HG02642 (cell line): ENCODE measurements around the gene CEP20.
"Not testable (repeated sequence)": the region's sequence is repeated elsewhere in the genome, so short reads cannot be mapped to it uniquely, and the experiment has no call there.

Experiments used
- ATAC-seq: cut with Tn5 transposase; IDR thresholded peaks from one replicate; pipeline ENCODE4 v1.9.1; 2021; ENCODE audit warnings: mild to moderate bottlenecking; ENCODE audit not compliant: unreplicated experiment, poor library complexity

Gene CEP20

DNA sequence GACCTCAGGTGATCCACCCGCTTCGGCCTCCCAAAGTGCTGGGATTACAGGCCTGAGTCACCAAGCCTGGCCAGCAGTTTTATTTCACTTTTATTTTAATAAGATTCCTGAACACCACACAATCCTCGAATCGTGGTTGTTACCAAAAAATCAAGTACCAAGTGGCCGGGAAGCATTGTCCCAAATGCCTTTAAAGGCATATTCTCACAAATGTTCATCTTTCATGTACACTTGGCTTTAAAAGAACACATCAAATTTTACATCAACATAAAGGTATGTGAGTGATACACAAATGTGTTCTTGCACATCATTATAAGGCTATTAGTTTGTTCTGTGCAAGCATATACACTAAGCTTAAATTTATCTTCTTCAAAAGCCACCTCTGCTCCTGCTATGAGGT is 23.5 kb downstream of the CEP20 start:
- ATAC-seq = no peak

DNA sequence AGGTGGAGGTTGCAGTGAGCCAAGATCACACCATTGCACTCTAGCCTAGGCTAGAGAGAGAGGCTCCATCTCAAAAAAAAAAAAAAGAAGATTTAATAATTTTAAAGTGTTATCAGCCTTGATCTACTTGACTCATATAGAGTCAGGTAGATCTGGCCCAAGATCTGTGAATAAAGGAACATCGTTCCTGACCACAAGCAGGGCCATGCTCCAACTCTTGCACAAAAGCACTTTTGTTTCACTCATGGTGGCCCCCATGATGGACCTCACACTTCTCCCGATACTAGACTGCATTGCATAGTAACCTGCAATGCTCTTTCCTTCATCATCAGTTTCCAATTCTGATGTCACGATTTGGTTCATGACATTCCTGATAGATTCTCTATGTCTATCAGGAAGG is 26.4 kb downstream of the CEP20 start:
- ATAC-seq = no peak

DNA sequence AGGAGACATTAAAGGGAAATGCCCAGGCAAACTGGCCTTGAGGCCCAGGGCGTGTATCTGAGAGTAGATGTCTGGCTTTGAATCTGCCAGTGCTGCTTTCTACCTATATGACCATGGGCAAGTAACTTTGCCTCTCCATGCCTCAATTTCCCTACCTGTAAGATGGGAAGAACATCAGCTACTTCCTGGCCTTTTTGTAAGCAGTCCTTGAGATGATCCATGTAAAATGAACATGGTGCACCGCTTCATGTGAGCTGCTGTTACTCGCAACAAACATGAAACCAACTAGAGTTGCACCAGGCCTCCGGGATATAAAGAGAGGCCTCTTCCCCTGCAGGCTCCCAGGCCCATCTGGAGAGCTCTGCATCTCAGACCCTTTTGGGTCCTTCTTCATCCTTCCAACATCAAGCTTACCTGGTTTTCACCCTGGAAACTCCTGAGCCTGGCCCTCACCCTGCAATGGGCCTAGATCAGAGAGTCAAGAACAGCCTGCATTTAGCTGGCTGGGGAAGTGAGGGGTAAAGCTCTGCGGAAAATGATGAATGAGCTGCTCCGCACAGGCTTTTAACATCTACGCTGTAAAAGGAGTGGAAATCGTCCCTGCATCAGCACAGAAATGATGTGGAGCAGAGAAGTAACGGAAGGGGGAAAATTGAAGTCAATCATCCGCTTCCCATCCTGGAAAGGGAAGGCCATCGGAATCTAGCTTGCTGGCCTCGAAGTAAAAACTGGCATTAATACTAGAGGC is 29.3 kb downstream of the CEP20 start:
- no peak for ATAC-seq

DNA sequence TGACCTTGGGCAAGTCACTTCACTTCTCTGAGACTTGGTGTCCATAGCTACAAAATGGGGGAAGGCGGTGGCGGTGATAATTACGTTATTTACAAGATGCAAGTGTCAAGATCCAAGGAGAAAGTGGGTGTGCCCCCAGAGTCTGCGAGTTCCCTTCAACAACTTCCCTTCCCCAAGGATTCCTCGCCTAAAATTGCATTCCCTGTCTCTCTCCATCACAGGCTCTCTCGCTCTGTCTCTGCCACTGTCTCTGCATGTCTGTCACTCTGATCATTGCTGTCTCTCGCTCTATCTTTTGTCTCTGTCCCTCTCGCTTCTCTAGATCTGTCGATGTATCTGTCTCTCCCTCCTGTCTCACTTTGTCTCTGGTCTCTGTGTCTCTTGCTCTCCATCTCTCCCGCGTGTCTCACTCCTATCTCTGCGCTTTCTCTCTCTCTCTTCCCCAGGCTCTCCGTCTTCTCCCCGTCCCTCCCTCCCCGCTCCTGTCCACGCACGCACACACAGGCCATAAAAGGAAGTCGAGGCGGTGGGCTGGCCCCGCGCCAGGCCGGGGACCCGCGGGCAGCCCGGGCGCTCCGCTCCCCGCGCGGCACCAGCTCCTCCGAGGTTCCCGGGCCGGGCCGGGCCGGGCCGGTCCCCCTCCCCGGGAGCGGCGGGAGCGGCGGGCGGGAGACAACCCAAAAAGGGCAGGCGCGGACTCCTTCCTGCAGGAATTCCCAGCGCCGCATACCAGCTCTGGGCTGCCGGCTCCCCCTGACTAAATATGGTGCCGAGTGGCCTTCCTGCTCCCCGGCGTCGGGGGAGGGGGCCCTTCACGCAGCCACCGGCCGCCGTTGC is 30.5 kb downstream of the CEP20 start:
- no peak for ATAC-seq

DNA sequence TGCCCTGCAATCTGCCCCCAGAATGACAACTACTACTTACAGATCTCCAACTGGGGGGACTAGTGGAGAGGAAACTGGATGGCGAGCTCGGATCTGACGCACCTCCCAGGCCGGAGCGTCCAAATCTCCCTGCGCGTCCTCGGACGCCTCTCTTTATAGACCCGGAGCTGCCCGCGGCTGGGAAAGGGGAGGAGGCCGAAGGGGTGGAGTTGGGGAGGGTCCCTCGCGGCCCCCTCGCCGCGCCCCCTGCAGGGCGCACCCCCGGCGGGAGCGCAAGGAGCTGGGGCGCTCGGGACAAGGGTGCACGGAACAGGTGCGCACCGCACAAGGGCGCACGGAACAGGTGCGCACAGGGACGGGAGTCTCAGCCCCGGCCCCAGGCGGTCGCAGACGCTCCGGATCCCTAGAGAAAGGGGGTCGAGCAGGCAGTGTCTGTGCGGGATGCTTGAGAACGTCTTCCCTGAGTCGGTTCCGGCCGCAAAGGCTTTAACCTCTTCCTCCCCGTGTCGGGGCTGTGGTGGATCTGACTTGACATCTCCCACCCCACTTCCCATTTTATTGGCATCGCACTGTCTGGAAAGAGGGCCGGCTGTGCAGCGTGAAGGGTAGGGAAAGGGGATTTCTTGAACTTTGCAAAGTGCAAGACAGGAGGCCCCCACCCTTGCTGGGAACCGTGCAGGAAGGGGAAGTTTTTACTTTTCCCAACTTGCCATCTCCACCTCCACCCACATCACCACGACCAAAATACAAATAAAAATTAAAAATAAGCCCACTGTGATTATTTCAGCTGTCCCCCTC is 31.3 kb downstream of the CEP20 start, which contains the start of gene MYH11:
Gene MYH11 (minus strand): TSS at position 128 of the 798 bp plus-strand sequence. CDS start 18,776 bp downstream, outside the sequence.
- no peak for ATAC-seq

DNA sequence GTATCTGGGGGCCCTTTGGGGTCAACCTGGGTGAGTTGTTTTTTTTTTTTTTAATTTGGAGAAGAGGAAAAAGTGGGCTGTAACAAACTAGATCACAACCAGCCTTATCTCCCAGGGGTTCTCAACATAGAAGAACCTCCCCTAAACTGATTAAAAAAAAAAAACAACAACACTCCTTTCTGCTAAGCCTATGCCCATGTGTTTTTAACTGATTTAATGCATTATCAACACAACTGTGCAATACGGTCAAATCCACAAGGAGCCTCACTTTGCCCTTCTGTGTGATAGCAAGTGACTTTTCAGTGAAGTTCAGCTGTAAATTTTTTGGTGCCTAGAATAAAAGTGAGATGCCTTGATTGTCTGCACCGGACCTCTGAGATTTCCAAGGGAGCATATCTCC is 32.2 kb downstream of the CEP20 start:
- ATAC-seq = no peak

DNA sequence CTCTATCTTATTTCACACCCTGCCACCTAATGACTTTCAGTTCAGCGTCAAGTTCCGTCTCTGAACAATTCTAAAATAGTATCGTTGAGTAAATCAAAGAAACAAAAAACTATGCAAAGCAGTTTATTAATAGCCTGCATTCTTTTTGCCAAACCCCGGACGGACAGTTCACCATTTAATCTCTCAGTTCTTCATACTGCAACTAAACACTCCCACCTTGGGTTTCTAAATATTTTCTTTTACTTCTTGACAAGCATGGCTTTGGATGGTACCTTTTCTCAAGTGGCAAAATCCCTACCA is 32.7 kb downstream of the CEP20 start:
- peak; percentile 62 for ATAC-seq

DNA sequence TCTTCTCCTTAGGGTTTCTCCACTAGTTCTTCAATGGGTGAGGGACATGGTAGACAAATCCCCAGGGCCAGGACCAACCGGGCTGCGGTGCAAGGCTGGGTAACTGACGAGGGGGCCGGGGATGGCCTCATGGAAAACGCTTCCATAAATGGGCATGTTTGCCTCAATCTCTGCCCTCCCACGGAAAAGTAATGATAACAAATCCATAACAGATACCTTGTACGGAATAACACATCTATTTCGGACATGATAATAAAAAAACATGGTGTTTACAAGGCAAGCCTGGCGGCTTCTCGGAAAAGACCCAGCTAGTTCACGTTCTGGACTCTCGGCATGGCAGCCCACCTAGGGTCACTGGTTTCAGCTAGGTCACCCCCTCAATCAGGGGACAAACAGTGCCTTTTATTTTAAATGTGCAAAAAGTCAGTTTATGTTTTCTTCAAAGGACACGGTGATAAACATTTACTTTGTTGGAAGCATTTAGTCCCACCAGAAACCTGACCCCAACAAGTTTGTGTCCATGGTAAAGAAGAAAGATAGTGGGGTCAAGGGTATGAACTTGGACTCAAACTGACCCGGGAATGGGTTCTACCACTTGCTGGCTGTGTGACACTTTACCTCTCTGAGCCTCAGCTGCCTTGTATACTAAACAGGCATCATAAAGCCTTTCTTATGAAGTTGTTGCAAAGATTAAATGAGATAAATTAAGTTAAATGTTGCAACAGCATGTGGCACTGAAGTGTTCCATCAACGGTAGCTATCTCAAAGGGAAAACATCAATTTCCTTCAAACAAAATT is 33.3 kb downstream of the CEP20 start:
- peak; percentile 18 for ATAC-seq

DNA sequence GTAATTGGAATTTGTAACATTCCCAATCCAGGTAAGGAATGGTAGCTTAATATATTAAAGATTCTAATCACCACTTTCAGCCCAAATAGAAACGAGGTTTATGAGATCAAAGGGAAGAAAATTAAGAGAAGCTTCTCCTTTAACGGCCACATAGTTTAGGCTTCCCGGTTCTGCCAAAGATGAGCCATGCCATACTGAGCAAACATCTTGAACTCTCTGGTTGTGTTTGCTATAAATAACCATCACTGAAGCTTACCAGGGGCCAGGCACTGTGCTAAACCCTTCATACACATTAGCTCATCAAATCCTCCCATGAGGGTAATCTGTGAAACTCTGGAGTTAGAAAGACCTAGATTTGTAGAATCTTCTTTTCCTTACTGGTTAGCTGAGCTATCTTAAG is 34.3 kb downstream of the CEP20 start:
- no peak for ATAC-seq

DNA sequence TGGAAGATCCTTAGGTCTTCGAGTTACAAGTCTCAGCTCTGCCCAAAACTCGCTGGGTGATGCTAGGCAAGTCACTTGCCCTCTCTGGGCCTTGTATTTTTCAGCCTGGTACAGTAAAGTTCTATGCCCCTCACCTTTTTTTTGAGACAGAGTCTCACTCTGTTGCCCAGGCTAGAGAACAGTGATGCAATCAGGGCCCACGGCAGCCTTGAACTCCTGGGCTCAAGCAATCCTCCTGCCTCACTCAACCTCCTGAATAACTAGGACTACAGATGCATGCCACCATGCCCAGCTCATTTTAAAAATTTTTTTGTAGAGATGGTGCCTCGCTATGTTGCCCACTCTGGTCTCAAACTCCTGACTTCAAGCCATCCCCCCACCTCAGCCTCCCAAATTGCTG is 35.4 kb downstream of the CEP20 start:
- ATAC-seq = no peak

DNA sequence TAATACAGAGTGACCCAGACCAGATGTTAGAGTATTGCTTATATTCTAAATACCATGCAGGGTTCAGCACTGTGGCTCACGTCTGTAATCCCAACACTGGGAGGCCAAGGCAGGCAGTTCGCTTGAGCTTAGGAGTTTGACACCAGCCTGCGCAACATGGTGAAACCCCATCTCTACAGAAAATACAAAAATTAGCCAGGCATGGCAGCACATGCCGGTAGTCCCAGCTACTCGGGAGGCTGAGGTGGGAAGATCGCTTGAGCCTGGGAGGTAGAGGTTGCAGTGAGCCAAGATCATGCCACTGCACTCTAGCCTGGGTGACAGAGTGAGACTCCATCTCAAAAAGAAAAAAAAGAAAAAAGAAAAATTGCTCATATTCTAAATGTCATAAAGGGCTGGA is 37.8 kb downstream of the CEP20 start:
- ATAC-seq = not testable (repeated sequence)

DNA sequence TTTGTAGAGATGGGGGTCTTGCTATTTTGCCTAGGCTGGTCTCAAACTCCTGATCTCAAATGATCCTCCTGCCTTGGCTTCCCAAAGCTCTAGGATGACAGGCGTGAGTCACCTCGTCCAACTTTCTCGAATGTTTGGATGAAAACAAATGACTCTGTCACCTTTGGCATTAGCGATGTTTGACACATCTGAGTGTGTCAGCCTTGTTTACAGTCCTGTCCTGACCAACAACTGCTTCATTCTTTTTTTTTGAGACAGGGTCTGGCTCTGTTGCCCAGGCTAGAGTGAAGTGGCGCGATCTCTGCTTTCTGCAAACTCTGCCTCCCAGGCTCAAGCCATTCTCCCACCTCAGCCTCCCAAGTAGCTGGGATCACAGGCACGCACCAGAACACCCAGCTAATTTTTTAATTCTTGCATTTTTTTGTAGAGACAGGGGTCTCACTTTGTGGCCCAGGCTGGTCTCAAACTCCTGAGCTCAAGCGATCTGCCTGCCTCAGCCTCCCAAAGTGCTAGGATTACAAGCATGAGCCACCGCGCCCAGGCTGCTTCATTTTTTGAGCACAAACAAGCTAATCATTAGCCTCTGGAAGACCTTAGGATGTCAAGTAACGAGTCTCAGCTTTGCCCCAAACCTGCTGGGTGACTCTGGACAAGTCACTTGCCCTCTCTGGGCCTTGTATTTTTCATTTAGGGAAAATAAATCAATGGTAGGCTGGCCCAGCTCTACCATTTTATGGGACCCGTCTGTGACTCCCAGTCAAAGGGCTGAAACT is 39.0 kb downstream of the CEP20 start:
- no peak for ATAC-seq

DNA sequence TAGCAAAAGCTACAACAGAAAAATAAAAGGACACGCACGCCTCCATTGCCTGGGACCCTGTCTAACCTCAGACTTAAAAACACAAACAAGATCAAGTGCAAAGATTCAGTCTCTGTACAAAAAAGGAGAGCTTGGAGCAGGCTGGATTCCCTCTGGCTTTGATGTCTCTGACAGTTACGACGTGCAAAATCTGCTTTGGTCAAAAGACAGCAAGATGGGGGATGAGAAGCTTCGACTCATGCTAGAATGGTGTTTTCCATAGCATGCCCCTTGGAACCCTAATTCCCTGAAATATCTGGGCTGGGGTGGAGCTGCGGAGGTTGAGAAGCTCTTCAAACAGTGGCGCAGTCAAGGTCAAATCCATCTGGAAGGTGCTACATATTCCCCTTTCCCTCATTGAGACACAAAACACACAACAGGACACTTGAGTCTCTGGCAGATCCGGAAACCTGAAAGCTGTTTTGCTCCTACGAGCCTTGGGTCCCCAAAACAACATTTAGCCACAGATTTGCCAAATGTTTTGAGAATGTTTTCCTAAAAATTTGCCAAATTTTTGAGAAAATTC is 40.7 kb downstream of the CEP20 start:
- no peak for ATAC-seq

DNA sequence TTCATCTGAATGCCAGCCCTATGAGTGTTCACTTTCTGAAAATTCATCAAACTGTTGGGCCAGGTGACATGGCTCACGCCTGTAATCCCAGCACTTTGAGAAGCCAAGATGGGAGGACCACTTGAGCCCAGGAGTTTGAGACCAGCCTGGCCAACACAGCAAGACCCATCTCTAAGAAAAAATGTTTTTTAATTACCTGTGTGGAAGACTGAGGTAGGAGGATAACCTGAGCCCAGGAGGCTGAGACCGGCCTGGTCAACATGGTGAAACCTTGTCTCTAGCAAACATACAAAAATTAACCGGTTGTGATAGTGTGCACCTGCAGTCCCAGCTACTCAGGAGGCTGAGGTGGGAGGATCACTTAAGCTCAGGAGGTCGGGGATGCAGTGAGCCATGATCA is 41.9 kb downstream of the CEP20 start:
- ATAC-seq = no peak

DNA sequence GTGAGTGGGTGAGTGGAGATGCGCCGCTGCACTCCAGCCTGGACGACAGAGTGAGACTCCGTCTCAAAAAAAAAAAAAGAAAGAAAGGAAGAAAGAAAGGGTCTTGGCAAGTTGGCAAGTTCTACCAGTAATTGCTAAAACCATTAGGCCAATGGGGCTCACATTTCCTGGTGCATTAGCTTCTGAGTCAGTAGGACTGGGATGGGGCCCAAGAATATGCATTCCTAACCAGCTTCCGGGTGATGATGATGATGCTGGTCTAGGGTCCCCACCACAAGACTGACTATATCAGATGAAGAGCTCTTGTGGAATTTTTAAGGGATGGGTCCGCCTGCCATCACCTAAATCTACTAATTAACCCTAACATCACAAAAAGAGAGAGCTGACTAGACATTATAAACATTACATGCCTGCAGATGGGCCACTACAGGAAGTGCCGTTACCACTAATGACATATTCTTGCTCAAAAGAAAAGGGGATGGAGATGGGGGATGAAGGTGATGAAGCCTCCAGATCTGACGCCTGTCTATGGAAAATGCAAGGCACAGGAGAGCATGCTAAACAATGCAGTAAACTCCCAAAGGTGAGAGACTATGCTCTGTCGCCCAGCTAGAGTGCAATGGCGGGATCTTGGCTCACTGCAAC is 44.6 kb downstream of the CEP20 start:
- no peak for ATAC-seq

DNA sequence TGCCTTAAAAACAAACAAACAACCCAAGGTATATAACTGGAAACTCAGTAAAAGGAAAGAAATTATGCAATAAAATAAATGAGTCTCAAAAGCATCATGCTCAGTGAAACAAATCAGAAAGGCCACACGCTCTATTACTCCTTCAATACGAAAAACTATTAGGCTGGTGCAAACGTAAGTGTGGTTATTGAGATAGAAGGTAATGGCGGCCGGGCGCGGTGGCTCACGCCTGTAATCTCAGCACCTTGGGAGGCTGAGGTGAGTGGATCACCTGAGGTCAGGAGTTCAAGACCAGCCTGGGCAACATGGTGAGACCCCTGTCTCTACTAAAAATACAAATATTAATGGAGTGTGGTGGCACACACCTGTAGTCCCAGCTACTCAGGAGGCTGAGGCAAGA is 49.2 kb downstream of the CEP20 start:
- ATAC-seq = not testable (repeated sequence)

DNA sequence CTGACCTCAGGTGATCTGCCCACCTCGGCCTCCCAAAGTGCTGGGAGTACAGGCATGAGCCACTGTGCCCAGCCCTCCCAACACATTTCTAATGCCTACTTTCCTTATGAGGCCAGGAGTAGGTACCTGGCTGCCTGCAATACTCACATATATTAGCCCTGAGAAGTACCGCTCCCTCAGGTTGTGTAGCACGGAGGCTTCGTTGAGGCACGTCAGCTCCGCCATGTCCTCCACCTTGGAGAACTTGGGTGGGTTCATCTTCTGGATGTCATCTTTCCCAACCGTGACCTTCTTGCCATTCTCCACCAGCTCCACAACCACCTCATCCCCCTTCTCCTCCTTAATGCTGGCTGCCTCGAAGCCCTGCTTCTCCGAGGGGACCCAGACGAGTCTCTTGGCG is 50.6 kb downstream of the CEP20 start:
- no peak for ATAC-seq

DNA sequence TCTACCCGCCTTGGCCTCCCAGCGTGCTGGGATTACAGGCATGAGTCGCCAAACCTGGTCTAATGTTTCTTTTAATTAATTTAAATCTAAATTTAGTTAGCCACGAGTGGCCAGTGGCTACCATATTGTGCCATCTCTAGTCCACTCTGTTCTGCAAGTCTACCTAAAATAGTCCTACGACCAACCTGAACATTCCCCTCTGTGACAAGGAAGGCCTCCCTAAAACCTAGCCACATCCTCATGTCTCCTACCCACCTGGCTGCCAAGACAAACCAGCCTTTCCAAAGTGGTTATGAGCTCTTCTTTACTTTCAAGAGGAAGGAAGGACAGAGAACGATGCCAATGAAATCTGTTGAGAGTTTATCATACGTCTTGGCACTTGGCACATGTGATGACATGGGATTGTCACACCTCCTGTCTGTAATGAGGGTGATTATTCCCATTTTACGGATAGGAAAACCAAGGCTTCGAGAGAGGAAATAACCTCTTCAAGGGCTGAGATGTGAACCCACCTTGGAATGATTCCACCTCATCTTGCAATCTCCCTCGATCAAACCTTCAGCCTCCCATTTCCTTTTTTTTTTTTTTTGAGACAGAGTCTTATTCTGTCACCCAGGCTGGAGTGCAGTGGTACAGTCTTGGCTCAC is 51.3 kb downstream of the CEP20 start:
- ATAC-seq = no peak
